Cardiac fibroblast (primary cell): ENCODE results near the gene PRTFDC1.
A peak's percentile ranks its signal among the peaks of the same experiment; 100 is the strongest.

Experiments
- DNase-seq, 2 donors: peaks; one replicate each; pipeline versions ENCODE4 v3.0.0 to v3.0.0-alpha.2; 2010; ENCODE audit warnings: low read depth in 2 of 2
- H3K4me3 ChIP-seq, 2 donors: replicated peaks in 1 of 2; 1 replicate in 1 of 2; 2 replicates in 1 of 2; pipeline ENCODE4 v1.5.1; 2011; ENCODE audit warnings: low read depth in 2 of 2, low read length in 2 of 2, mild to moderate bottlenecking in 2 of 2, moderate library complexity in 1 of 2
- CTCF ChIP-seq: IDR thresholded peaks from one replicate; pipeline ENCODE4 v1.5.1; 2011; ENCODE audit warnings: low read depth, mild to moderate bottlenecking, low read length, inconsistent platforms

The PRTFDC1 gene

DNA sequence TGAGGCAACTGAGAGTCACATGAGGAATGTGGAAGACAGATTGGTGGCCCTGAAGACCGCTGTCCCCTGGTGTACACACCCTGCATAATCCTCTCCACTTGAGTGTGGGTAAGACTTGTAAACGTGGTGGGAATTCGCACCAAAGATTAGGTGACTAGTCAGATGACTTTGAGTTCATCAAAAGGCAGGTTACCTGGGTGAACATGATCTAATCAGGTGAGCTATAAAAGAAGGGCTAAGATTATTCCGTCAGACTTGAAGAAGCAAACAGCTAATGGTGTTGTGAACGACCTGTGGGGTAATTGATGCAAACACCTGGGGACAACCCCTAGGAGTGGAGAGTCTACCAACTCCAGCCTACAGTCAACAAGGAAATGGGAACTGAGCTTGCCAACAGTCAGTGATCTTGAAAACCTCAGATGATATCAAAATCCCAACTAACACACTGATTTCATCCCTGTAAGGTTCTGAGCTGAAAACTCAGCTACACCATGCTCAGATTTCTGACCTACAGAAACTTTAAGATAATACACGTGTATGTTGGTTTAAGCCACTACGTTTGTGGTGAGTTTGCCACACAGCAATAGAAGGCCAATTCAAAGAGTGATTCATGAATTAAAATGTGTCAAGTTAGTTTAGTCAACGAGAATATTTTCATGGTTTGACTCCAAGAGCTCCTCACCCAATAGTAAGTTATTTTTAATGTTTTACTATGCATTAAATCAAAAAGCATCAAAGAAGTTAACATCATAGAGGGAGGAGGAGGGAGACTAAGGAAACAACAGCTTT, 16.7 kb downstream of the PRTFDC1 start:
- no peak for TF ChIP-seq CTCF
- no peak overlapping the region for H3K4me3 ChIP-seq
- DNase-seq, result no peak

DNA sequence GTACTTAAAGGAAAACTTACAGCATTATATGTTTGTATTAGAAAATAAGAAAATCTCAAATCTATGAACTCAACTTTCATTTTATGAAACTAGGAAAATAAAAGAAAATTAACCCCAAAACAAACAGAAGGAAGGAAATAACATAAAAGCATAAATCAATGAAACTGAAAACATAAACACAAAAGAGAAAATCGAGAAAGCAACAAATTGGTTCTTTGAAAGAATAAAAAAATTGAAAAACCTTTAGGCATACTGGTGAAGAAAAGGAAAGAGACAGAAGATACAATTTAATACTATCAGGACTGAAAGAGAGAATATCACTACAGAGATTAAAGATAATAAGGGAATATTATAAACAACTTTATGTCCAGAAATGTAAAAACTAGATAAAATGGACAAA, 21.2 kb downstream of the PRTFDC1 start:
- TF ChIP-seq CTCF, result no peak
- no peak for DNase-seq
- no peak overlapping the region for H3K4me3 ChIP-seq

GRCh38 chr10:24930427-24930826, 22.0 kb downstream of the PRTFDC1 start:
- DNase-seq, result peak in 1 of 2 donors; percentile 27
- TF ChIP-seq CTCF, result no peak

DNA sequence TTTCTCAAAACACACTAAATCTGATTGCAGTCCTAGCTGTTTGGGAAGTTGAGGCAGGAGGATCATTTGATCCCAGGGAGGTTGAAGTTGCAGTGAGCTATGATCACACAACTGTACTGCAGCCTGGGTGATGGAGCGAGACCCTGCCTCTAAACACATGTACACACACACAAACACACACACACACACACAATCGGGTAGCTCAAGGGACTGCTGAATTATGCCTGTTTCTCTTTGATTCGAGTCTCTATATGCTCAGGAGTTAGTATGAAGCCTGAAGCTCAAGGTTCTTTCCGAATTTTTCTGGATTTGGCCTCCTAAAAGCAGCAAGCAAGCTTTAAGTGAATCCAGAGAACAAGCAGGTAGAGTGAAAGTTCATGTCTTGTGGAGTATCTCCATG, 22.5 kb downstream of the PRTFDC1 start:
- no peak for DNase-seq
- TF ChIP-seq CTCF, result no peak

More at GRCh38 chr10:24930427-24930826, 22.0 kb downstream of the PRTFDC1 start:
- H3K4me3 ChIP-seq, result no peak overlapping the region

DNA sequence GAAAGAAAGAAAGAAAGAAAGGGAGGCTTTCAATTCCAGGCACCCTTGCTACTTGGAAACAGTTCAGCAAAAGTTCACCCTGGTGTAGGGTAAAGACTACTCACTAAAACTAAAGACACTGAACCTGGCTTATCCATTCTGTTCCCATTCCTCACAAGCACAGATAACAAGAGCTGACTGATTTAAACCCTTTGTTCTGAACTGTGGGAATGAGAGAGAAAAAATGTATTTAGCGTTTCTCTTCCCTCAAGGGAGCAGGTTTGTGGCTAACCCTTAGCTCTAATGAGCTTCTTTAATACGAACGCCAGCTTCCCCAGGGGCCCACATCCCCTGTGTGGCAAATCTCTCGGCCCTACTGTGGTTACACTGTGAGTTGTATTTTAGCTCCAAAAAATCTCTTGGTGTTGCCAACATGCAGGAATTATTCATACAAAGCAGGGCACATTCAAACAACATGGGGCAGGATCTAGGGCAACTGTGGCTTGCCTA, 23.3 kb downstream of the PRTFDC1 start:
- DNase-seq, result peak; percentile 92
- no peak overlapping the region for H3K4me3 ChIP-seq
- no peak for TF ChIP-seq CTCF

More for the DNA sequence above, 22.5 kb downstream of the PRTFDC1 start:
- no peak overlapping the region for H3K4me3 ChIP-seq

- no peak overlapping the region for H3K4me3 ChIP-seq
- DNase-seq, result no peak
- no peak for TF ChIP-seq CTCF
Observed at GRCh38 chr10:24928163-24928562, 24.2 kb downstream of the PRTFDC1 start.

DNA sequence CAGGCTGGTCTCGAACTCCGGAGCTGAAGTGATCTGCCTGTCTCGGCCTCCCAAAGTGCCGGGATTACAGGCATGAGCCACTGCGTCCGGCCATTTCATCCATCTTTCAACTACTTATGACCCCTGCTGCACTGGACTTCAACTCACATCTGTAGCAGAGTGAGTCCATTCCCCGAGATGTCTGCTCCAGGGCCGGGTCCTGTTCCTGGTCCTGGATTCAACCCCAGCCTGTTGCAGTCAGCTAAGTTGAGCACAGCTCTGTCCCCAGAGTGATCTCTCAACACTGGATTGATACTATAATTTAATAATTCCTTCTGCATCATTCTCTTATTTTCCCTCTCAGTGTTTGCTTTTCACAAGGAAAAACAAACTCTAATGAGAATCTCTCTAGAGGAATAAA, 25.8 kb downstream of the PRTFDC1 start:
- H3K4me3 ChIP-seq, result no peak overlapping the region
- no peak for TF ChIP-seq CTCF
- DNase-seq, result no peak
